ENCODE measurements around the gene NACC1. TPM values are rescaled to one million over a fixed set of nuclear protein-coding genes. Genes with fewer than 3 reads are reported as not detected.
A peak's percentile ranks its signal among the peaks of the same experiment; 100 is the strongest.

The NACC1 gene
- total and polyA plus RNA-seq, 2 of the 13 experiments (the other 11 are each of a cell fraction or from before 2014, with no cell fraction given) = 31.8 to 42.3 TPM

DNA sequence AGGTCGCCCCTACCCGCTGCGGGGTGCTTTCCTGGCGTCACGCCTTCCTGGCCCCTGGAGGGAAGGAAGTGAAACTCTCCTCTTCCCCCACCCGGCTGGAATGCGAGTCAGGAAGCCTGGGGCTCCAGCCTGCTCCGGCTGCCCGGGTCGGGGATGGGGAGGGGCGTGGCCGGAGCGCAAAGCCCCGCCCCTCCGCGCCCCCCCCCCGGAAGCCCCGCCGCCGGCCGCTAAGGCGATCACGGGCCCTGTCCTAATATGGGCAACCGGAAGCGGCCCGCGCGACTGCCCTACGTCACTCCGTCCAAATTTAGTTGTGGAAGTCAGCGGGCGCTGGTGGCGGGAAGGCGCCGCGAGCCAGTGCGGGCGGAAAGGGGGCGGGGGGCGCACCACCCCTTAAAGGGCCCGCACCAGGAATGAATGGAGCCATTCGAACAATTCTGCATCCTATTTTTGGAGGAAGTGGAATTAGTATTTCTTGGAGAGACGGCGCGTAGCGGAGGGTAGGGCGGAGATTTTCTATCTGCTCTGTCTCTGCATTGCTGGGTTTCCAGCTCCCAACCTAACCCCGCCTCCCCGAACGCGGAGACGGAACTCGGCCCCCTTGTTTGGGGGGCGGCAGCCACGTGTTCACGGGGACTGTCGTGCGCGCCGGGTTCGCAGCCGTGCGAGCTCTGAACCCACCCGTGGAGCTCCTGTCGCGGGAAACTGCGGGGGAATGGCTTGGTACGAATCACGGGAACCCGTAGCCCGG lies 33.7 kb downstream of the NACC1 start (continued):
- TF ChIP-seq ZNF136 (CRISPR knock-in tag; IDR thresholded peaks at IDR 0.05; ENCODE audit: low read depth) (peak; percentile 25; the same call in 1 of the 2 replicates), ZNF761 (CRISPR knock-in tag; conservative IDR thresholded peaks at IDR 0.05) (peak; percentile 45; the same call in 1 of the 2 replicates), ZNF430 (CRISPR knock-in tag; IDR thresholded peaks at IDR 0.05) (peak; percentile 43; the same call in 1 of the 2 replicates), ZNF292 (CRISPR knock-in tag; IDR thresholded peaks at IDR 0.05; ENCODE audit: borderline replicate concordance, low read depth) (no peak), SAFB2 (CRISPR knock-in tag; IDR thresholded peaks at IDR 0.05; ENCODE audit: borderline replicate concordance, low read depth) (peak; percentile 69; the same call in 1 of the 2 replicates), ZBTB8A (CRISPR knock-in tag; IDR thresholded peaks at IDR 0.05; ENCODE audit: borderline replicate concordance, low read depth) (no peak), DNMT3B (CRISPR knock-in tag; conservative IDR thresholded peaks at IDR 0.05) (no peak), YY1 (IDR thresholded peaks at IDR 0.05; ENCODE audit: insufficient read depth, insufficient replicate concordance, low read depth, low read length) (peak; percentile 66), PHF20 (CRISPR knock-in tag; IDR thresholded peaks at IDR 0.05) (no peak), SOX6 (IDR thresholded peaks at IDR 0.05) (no peak), SOX6 (CRISPR knock-in tag; IDR thresholded peaks at IDR 0.05) (peak; percentile 46), RXRB (CRISPR knock-in tag; IDR thresholded peaks at IDR 0.05; ENCODE audit: borderline replicate concordance) (peak; percentile 47), CCDC6 (CRISPR knock-in tag; IDR thresholded peaks at IDR 0.05) (no peak), RBM22 (optimal IDR thresholded peaks at IDR 0.05; ENCODE audit: low read length) (no peak), SRF (IDR thresholded peaks at IDR 0.05; ENCODE audit: low read depth, low read length) (peak; percentile 98), NONO (IDR thresholded peaks at IDR 0.05) (no peak), NONO (CRISPR knock-in tag; conservative IDR thresholded peaks at IDR 0.05) (peak; percentile 67)
- TF ChIP-seq, protein P1, sequence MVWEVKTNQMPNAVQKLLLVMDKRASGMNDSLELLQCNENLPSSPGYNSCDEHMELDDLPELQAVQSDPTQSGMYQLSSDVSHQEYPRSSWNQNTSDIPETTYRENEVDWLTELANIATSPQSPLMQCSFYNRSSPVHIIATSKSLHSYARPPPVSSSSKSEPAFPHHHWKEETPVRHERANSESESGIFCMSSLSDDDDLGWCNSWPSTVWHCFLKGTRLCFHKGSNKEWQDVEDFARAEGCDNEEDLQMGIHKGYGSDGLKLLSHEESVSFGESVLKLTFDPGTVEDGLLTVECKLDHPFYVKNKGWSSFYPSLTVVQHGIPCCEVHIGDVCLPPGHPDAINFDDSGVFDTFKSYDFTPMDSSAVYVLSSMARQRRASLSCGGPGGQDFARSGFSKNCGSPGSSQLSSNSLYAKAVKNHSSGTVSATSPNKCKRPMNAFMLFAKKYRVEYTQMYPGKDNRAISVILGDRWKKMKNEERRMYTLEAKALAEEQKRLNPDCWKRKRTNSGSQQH (CRISPR knock-in tag; IDR thresholded peaks at IDR 0.05; ENCODE audit: low read depth) = peak; percentile 12; the same call in 1 of the 2 replicates
- TF ChIP-seq, protein P2, sequence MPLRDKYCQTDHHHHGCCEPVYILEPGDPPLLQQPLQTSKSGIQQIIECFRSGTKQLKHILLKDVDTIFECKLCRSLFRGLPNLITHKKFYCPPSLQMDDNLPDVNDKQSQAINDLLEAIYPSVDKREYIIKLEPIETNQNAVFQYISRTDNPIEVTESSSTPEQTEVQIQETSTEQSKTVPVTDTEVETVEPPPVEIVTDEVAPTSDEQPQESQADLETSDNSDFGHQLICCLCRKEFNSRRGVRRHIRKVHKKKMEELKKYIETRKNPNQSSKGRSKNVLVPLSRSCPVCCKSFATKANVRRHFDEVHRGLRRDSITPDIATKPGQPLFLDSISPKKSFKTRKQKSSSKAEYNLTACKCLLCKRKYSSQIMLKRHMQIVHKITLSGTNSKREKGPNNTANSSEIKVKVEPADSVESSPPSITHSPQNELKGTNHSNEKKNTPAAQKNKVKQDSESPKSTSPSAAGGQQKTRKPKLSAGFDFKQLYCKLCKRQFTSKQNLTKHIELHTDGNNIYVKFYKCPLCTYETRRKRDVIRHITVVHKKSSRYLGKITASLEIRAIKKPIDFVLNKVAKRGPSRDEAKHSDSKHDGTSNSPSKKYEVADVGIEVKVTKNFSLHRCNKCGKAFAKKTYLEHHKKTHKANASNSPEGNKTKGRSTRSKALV (CRISPR knock-in tag; IDR thresholded peaks at IDR 0.05) = peak; percentile 56
- TF ChIP-seq, protein P3, sequence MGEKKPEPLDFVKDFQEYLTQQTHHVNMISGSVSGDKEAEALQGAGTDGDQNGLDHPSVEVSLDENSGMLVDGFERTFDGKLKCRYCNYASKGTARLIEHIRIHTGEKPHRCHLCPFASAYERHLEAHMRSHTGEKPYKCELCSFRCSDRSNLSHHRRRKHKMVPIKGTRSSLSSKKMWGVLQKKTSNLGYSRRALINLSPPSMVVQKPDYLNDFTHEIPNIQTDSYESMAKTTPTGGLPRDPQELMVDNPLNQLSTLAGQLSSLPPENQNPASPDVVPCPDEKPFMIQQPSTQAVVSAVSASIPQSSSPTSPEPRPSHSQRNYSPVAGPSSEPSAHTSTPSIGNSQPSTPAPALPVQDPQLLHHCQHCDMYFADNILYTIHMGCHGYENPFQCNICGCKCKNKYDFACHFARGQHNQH (CRISPR knock-in tag; IDR thresholded peaks at IDR 0.05) = peak; percentile 53; the same call in 1 of the 2 replicates
- TF ChIP-seq, protein P4, sequence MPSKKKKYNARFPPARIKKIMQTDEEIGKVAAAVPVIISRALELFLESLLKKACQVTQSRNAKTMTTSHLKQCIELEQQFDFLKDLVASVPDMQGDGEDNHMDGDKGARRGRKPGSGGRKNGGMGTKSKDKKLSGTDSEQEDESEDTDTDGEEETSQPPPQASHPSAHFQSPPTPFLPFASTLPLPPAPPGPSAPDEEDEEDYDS (CRISPR knock-in tag; IDR thresholded peaks at IDR 0.05) = peak; percentile 76
- TF ChIP-seq, protein P5, sequence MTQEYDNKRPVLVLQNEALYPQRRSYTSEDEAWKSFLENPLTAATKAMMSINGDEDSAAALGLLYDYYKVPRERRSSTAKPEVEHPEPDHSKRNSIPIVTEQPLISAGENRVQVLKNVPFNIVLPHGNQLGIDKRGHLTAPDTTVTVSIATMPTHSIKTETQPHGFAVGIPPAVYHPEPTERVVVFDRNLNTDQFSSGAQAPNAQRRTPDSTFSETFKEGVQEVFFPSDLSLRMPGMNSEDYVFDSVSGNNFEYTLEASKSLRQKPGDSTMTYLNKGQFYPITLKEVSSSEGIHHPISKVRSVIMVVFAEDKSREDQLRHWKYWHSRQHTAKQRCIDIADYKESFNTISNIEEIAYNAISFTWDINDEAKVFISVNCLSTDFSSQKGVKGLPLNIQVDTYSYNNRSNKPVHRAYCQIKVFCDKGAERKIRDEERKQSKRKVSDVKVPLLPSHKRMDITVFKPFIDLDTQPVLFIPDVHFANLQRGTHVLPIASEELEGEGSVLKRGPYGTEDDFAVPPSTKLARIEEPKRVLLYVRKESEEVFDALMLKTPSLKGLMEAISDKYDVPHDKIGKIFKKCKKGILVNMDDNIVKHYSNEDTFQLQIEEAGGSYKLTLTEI (CRISPR knock-in tag; conservative IDR thresholded peaks at IDR 0.05) = no peak

Measured in HepG2 (cell line).